Stimulated activated CD8-positive, alpha-beta memory T cell treated with anti-CD3 and anti-CD28 coated beads, Interleukin-7, amount 100 ng/mL, for 24 hours (primary cell): ENCODE results near the gene FGFBP2.

ENCODE experiments used
- DNase-seq: peaks from one replicate; pipeline ENCODE4 v3.0.0-alpha.2; 2020; ENCODE audit warnings: low read depth

The FGFBP2 gene, protein sequence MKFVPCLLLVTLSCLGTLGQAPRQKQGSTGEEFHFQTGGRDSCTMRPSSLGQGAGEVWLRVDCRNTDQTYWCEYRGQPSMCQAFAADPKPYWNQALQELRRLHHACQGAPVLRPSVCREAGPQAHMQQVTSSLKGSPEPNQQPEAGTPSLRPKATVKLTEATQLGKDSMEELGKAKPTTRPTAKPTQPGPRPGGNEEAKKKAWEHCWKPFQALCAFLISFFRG

DNA sequence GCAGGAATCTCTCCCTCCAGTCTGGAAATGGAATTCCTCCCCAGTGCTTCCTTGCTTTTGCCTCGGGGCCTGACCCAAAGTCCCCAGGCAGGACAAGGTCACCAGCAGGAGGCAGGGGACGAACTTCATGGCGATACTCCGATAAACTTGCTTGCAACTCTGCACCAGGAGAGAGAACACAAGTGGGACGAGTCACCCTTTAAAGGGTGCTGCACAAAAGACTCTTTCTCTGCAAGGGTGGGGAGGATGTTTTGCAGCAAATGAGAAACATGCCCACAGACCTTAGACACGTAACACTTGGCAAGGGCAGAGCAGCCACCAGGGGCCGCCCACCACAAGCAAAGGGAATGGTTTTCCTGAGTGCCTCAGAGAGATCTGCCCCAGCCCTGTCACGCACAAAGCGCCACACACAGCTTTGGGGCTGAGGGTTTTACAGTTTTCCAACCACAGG is at the start of gene FGFBP2:
Gene FGFBP2, minus strand, starts transcription at position 175 of the 451 bp plus-strand sequence. Its CDS starts 46 bp downstream, at position 129.
- DNase-seq: peak; percentile 36

DNA sequence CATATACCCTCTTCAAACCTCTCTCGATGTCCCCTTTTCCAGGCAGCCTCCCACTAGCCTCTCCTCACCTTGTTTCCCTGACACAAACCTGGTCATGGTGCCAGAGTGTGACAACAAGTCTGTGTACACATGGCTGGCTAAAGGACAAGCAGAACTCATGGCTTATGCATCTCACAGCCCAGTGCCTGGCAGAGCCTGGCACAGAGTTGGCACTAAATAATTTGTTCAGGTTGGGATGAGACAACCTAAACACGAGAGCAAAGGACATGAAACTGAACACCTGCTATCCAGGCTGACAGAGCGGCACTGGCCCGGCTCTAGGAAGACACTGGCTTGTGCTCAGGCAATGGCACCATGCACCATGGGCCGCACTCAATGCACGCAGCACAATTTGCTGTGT is 48.2 kb upstream of the FGFBP2 start:
- DNase-seq: no peak

DNA sequence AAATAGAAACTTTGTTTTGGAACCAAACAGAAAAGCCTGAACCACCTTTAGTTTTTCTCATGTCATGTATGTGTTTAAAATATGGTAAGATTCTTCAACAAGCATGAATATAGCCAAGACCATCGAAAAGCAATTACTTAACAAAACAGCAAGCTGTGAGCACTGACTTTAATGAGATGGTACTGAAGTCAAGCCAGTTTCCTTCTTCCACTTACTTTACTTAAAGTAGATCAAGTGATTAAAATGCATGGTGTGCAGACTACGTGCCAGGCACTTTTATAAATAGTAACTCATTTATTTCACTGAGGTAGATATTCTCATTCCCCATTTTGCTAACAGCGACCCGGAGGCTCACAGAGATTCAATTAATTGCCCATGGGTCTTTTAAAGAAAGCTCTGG is 46.2 kb upstream of the FGFBP2 start:
- DNase-seq: no peak

DNA sequence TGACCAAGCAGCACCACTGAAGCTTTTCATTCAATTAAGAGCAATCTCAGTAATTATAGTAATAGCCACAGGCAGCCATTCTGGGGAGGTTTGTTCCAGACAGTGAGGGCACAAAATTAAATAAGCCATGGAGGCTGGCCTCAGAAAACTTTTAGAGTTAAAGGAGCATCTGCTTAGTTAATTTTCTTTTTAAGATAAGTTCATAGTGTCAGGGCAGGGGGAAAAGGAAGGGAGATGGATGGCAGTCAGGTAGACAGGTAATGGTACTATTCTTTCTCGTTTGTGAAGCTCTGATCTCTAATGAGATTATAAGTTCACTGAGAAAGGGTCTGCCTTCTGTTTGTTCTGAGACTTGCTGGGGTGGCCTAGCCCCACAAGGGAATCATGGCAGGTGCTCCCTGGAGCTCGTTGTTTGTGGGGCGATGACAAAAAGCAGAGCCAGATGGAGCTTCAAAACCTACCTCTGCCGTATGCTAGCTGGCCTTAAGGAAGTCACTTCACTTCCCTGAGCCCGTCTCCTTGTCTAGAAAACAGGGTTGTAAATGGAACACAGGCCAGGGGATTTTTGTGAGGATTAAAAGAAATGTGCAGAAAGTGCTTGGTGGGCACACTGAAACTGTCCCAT is 44.6 kb upstream of the FGFBP2 start:
- no peak for DNase-seq

DNA sequence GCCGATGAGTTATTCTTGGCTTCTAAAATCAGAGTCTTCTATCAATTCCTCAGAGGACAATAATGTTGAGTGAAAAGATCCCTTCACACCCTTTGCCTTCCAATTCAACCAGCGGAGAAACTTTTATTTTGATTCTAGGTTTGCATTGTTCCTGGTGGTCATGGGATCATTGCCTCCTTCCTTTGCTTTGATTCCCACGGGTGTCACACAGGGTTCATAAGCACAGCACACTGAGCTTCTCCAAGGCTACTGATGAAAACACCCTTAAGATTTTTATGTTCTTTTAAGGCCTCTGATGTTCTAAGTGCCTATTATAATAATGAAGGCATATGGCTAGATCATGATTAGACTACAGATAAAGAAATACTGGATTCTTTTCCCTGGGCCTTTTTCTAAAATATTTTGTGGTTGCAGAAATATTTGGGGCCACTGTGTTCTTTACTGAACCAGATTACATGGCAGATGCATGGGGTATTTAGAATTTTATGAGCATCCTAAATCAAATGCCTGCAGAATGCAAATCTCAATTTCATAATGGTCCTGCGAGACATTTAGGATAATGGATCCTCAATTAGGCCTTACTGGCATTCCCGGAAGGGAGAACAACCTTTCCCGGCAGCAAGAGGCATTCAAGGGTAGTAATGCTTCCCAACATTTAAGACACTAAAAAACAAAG is 43.9 kb upstream of the FGFBP2 start:
- DNase-seq: no peak

DNA sequence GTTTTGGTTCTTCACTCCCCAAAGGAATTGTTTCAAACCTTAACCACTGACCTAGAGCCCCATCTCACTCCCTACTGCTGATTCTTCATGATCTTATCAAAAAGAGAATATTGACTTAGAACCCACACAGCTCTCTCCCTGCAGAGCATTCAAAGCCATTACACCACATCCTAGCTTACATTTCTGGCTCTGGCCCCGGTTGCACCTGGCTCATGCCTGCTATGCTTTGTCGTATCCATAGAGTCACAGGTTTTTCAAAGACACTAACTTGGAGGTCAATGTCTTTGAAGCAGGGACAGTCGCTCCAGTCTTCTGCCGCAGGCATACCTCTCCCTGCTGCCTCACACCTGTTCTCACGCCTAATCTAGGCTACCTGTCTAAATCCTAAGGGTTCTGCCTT is 42.7 kb upstream of the FGFBP2 start:
- DNase-seq: no peak

DNA sequence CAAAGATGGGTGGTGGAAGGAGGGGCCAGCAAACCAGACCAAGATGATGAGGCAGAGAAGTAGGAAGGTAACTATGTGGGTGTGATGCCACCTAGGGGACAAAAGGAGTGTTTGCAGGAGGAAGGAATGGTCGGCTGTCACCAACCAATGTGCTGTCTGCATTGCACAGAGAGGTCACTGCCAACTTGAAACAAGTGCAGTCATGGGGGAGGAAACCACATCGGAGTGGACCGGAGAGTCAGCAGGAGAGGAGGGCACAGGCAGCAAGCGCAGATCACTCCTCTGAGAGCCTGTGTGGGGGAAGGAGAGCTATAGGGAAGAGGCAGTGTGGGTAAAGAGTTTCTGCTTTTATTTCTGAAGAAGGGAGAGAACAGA is 38.5 kb upstream of the FGFBP2 start:
- DNase-seq: peak; percentile 6

DNA sequence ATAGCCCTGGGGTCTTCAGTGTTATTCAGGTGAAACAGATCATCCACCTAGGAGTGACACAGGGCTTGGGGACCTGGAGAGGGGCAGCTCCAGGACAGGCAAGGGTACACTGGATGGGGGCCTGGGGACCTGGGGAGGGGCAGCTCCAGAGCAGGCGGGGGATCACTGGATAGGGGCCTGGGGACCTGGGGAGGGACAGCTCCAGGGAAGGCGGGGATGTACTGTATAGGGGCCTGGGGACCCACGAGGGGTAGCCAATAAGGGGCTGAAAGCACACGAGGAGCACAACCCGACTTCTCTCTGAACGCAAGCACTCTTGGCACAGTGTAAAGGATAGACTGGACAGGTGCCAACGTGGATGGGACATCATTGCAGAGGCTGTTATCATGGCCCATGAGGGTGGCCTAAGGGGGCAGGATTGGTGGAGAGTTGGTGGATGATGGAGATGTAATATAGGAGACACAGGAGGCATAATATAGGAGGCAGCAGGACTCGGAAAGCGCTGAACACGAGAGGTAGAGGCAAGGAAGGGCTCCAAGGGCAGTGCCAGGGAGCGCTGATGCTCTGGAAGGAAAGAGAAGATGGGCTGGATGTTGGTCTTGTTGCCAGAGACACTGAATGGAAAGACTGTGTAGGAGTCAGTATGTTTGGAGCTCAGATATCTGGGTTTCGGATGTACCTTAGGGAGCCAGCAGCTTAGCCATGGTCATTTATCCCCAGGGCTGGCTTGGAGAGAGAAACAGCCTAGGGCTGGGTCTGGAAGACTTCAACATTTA is 37.9 kb upstream of the FGFBP2 start:
- DNase-seq: no peak

DNA sequence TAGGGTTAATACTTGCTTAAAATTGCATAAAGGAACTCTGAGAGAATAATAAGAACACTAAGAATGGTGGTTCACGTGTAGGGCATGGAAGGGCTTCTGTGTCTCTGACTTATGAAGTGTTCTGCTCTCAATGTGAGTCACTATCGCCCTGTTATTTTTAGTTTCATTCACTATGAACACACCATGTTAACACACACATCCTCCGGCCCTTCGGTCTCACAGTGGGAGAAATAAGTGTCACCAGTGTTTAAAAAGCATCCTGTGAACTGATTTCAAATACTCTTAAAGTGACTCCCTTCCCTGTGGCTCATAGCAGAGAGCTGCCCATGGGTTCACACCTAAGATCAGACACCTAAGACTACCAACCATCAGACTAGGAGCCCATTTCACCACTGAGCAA is 33.8 kb upstream of the FGFBP2 start:
- no peak for DNase-seq

DNA sequence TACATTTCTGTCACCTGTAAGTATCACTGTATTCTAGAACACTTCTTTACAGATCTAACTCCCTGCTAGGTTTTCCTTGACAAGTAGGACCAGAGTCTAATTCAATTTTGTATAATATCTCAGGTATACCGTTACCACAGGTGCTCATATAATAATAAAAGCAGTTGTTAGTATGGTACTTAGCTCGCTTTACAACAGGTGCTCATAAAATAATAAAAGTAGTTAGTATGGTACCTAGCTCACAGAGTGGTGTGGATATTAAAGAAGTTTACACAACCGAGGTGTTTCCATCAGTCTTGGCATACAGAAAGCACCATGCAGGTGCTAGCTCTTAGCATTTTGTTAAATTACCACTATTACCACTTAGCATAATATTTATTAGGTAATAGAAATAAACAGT is 32.9 kb upstream of the FGFBP2 start:
- DNase-seq: no peak

DNA sequence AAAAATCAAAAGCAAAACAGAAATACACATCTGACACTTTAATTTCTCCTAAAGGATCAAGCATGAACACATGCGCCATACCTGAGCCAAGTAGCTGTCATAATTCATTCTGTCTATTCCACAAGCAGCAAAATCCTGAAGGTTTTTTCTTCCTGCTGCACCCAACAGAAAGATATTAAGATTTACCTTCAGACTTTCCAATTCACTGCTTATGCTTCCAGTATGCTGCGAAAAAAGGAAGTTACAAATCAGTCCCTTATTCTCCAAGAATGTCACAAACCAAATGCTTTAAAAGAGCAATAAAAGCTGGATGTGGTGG is 29.2 kb upstream of the FGFBP2 start:
- no peak for DNase-seq

DNA sequence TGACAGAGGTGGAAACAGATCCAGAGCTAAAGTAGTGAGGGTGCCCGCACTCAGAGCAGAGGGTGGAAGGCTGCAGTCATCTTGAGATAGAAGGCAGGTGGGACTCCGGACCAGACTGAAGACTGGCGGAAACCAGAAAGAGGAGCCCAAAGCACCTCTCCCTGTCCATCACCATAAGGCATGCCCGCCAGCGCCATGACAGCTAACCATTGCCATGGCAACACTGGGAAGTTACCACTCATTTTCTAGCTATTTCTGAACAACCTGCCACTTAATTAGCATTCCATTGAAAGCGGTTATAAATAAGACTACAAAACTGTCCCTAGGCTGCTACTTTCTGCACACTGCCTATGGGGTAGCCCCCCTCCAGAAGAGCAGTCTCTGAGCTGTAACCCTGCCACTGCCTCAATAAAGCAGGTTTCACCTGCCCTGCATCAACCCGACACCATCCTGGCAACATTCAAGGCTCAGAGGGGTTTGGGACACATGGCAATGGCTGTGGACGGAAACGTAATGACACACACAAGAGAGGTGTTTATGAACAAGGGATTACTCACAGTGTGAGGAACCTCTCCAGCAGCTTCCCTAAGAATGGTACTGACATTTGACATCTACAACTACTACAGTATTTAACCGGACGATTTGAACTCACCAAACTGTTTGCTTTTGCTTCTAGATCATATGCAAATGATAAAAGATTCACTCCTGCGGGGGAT is 27.8 kb upstream of the FGFBP2 start:
- DNase-seq: no peak

DNA sequence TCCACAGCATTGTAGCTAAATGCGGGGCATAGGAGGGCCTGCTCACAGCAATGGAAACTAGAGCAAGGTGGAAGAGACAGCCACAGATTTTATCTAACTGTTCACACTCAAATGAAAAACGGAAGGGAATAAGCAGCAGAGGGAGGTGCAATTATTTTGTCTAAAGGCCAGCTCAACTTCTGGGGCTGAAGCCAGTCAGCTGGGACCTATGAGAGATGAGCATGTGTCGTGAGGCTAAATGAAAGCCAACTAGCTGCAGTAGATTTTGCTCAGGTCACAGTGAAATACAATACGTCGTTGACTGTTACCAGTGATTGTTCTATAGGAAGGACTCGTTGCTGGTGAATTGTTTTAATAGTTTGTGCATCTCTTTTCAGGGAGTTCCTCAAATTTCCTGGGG is 26.4 kb upstream of the FGFBP2 start:
- DNase-seq: no peak

DNA sequence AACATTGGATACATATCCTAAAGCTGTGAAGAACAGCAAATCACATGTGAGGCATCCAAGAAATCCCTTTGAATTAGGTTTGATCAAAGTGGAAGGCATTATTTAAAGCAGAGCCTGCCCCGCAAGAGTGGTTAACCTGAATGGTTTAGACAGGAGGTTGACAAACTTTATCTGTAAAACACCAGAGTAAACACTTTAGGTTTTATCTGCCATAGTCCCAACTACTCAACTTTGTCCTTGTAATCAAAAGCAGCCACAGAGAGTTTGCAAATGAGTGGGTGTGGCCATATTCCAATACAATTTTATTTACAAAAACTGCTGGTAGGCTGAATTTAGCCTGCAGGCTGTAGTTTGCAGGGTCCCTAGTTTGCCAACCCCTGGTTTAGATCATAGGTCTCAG is 25.2 kb upstream of the FGFBP2 start:
- no peak for DNase-seq

DNA sequence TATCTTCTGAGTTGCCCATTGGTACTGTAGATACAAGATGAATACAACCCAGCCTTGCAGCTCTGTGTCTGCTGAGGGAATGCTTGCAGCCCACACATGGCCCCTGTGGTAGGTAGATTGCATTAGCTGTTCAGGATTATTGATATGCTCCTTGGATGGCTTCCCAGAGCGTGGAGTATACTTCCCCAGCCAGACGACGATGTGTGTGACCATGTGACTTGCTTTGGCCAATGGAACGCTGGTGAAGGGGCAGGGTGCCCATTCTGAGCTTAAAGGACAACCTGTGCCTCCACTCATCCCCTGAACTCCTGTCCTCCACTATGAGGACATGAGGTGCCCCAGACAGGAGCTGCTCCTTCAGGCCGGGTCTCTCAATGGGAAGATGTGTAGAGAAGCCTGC is 23.9 kb upstream of the FGFBP2 start:
- no peak for DNase-seq

DNA sequence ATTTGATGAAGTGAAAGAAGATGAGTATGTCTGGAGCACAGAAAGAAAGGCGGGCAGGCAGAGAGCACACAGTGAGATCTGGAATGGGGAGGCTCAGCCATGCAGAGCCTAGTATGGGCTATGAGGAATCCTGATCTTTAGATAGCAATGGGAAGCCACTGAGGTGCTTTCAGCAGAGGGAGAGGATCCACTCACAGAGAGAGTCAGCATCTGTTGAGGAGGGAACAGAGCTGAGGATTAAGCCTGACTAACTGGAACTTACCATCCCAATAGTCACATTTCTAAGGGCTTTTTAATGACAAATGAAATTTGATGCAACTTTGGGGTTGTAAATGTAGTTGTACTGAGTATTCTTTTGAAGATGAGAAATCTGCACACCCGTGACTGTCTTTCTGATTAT is 20.6 kb upstream of the FGFBP2 start:
- no peak for DNase-seq

DNA sequence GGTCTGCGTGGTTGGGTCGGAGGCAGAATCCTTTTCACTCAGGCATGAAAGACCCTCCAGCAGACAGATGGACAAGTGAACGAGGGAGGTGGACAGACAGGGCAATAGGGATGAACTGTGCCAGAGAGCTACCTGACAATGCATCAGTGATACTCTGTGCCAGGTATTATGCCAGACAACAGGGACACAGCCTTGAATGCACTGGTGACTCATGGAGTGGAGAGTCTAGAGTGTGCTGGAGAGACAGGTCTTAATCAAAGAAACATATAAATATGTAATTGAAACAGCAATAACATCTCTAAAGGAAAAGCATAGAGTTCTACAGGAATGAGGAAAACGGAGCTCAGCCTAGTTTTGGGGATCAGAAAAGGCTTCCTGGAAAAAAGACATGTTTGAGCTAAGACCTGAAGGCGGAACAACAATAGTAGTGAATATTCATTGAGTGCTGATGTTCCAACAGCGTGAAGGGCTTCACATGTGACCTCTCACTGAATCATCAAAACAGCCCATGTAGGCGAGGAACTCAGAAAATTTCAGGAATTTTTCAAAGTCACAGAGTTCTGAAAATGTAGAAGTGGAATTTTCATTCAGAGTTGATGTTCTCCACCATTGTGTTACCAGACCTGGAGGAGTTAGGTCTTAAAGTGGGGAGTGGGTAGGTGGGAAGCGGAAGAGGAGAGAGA is 20.0 kb upstream of the FGFBP2 start:
- no peak for DNase-seq

DNA sequence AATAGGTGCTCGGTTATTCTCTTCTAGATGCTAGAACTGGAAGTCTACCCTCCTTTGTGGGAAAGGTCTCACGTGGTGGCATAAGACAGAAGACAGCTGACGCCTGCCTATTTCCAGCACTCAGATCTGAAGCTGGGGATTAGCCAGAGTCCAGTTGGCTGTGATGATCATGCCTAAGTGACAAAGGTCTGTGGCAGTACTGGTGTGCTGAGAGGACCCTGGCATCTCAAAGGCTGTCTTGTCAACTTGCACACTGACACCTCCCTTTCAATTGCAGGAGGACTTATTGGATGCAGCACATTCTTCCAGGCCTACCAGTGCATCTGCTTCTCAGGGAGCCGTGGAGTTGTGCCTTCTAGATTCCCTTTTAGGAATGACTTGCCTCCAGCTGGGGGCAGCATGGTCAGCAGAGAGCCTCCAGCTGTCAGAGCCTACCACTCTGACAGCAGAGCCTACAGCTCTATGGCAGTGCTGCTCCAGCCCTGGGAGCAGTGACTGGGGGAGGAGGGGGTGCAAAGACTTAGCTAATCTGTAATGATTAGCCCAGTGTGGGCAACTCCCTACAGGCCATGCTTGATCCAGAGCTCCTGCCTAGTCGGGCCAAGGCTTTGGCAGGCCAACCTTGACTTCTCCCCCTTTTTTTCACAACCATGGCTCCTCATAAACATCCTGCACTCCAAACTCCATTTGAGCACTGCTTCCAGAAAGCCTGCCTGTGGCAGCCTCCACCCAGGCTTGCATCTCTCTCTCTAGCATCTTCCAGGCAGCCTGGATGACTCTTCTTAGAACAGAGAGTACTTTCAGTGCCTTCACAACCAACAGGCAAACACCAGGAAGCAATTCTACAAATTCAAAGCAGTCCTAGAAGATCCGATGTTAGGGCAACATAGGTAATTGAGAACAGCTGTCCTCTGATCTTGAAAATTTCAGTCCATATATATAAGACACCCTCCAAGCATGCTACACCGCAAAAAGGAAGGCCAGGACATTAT is 13.8 kb upstream of the FGFBP2 start:
- DNase-seq: no peak

DNA sequence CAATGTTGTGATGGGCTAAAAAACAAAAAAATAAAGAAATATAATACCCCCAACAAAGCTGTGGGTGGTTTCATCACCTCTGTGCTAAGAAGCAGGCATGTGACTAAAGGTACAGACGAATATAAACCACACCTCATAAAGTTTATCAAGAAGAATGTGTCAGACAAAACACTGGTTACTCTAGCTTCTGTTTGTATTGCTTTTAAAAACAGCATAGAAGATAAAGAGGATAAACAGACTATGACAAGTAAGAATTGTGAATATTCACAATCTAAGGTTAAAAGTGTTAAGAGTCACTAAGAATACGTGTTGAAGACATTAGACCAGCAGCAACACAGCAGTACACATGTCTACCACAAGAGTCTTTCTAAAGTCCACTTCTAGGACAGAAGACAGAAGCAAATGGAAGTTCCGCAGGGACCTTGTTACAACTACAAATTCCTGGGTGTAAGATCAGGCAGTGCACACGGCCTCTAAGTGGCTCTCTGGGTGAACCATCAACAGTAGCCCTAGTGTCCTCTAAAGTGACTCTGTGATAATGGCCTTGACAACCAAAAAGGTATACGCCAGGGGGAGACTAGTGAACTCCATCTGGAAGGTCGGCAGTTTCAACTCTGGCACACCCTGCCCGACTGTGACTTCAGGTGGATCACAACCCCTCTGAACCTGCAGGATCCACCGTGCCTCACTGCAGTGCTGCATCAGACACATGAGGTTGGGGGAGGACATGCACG is 8.3 kb upstream of the FGFBP2 start:
- no peak for DNase-seq
